Measurements from ENCODE around the gene NRCAM. TPM values are rescaled to one million over a fixed set of nuclear protein-coding genes. Genes with fewer than 3 reads are reported as not detected.

The NRCAM gene
- total and polyA plus RNA-seq, 2 of the 13 experiments (the other 11 are each of a cell fraction or from before 2014, with no cell fraction given) = 0.31 to 0.33 TPM

DNA sequence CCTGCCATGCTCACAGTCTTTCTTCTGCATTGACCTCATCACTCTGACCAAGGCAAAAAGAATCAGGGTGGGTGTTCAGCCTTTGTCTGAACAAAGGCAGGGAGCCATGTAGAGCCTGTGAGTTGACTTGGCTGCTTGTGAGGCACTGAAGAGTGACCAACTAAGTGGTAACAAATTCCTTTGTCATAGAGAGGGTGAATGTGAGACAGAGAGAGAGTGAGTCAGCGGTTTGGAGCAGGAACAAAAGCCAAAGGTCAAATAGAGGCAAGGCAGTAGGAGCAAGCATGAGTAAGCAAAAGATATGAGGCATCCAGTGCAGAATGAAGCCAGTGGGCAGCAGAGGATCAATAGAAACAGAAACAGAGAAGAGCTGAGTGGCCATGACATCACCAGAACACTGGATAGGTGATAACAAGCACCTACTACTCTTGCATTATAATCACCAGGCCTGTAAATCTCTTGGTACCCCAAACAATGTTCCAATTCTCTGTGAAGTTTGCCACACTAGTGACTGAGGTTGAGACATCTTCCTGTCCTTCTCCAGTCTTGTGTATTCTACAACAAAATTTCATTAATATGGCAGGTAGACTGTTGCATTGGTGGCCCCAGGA, 209.9 kb downstream of the NRCAM start (continued):
- TF ChIP-seq BCL6 (CRISPR knock-in tag; IDR thresholded peaks at IDR 0.05) (0 out of 2 replicates have a peak, but pooled peaks have one; percentile 19), JUNB (CRISPR knock-in tag; IDR thresholded peaks at IDR 0.05; ENCODE audit: borderline replicate concordance) (no peak; the same call in 1 of the 2 replicates), CHD4 (IDR thresholded peaks at IDR 0.05; ENCODE audit: borderline replicate concordance, low read length) (no peak), KDM3A (CRISPR knock-in tag; IDR thresholded peaks at IDR 0.05; ENCODE audit: low read depth) (peak; percentile 31; the same call in 1 of the 2 replicates), HDAC2 (CRISPR knock-in tag; IDR thresholded peaks at IDR 0.05) (0 out of 2 replicates have a peak, but pooled peaks have one; percentile 41), KAT8 (CRISPR knock-in tag; IDR thresholded peaks at IDR 0.05) (peak; percentile 43; the same call in 1 of the 2 replicates), ZNF460 (CRISPR knock-in tag; IDR thresholded peaks at IDR 0.05; ENCODE audit: borderline replicate concordance) (no peak), BRD4 (CRISPR knock-in tag; IDR thresholded peaks at IDR 0.05) (no peak), PPARG (CRISPR knock-in tag; conservative IDR thresholded peaks at IDR 0.05) (peak; percentile 71), EZH2 (conservative IDR thresholded peaks at IDR 0.05; ENCODE audit: low read depth, low read length) (no peak), RBAK (CRISPR knock-in tag; IDR thresholded peaks at IDR 0.05) (no peak), MBD4 (IDR thresholded peaks at IDR 0.05; ENCODE audit: borderline replicate concordance, low read length) (no peak), CBX1 (IDR thresholded peaks at IDR 0.05; ENCODE audit: low read depth) (no peak), TEAD2 (CRISPR knock-in tag; IDR thresholded peaks at IDR 0.05) (no peak), ISX (CRISPR knock-in tag; conservative IDR thresholded peaks at IDR 0.05) (no peak), HMG20B (CRISPR knock-in tag; conservative IDR thresholded peaks at IDR 0.05) (no peak), ZNF510 (CRISPR knock-in tag; IDR thresholded peaks at IDR 0.05; ENCODE audit: low read depth) (no peak), THYN1 (CRISPR knock-in tag; IDR thresholded peaks at IDR 0.05; ENCODE audit: borderline replicate concordance, low read depth) (no peak), ZMYM3 (CRISPR knock-in tag; IDR thresholded peaks at IDR 0.05) (no peak), SIX1 (CRISPR knock-in tag; IDR thresholded peaks at IDR 0.05; ENCODE audit: borderline replicate concordance) (peak; percentile 57; the same call in 1 of the 2 replicates), CENPX (CRISPR knock-in tag; IDR thresholded peaks at IDR 0.05) (no peak), ZNF883 (CRISPR knock-in tag; IDR thresholded peaks at IDR 0.05; ENCODE audit: not compliant biosample characterization) (no peak), NR2F2 (IDR thresholded peaks at IDR 0.05; ENCODE audit: borderline replicate concordance, low read depth) (peak; percentile 80)
- TF ChIP-seq, protein P1, sequence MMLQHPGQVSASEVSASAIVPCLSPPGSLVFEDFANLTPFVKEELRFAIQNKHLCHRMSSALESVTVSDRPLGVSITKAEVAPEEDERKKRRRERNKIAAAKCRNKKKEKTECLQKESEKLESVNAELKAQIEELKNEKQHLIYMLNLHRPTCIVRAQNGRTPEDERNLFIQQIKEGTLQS (CRISPR knock-in tag; IDR thresholded peaks at IDR 0.05) = peak; percentile 52; the same call in 1 of the 2 replicates
- TF ChIP-seq, protein P2, sequence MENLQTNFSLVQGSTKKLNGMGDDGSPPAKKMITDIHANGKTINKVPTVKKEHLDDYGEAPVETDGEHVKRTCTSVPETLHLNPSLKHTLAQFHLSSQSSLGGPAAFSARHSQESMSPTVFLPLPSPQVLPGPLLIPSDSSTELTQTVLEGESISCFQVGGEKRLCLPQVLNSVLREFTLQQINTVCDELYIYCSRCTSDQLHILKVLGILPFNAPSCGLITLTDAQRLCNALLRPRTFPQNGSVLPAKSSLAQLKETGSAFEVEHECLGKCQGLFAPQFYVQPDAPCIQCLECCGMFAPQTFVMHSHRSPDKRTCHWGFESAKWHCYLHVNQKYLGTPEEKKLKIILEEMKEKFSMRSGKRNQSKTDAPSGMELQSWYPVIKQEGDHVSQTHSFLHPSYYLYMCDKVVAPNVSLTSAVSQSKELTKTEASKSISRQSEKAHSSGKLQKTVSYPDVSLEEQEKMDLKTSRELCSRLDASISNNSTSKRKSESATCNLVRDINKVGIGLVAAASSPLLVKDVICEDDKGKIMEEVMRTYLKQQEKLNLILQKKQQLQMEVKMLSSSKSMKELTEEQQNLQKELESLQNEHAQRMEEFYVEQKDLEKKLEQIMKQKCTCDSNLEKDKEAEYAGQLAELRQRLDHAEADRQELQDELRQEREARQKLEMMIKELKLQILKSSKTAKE (CRISPR knock-in tag; IDR thresholded peaks at IDR 0.05; ENCODE audit: borderline replicate concordance) = no peak
- TF ChIP-seq, protein P3, sequence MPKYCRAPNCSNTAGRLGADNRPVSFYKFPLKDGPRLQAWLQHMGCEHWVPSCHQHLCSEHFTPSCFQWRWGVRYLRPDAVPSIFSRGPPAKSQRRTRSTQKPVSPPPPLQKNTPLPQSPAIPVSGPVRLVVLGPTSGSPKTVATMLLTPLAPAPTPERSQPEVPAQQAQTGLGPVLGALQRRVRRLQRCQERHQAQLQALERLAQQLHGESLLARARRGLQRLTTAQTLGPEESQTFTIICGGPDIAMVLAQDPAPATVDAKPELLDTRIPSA (CRISPR knock-in tag; IDR thresholded peaks at IDR 0.05; ENCODE audit: borderline replicate concordance) = no peak
- TF ChIP-seq, protein P4, sequence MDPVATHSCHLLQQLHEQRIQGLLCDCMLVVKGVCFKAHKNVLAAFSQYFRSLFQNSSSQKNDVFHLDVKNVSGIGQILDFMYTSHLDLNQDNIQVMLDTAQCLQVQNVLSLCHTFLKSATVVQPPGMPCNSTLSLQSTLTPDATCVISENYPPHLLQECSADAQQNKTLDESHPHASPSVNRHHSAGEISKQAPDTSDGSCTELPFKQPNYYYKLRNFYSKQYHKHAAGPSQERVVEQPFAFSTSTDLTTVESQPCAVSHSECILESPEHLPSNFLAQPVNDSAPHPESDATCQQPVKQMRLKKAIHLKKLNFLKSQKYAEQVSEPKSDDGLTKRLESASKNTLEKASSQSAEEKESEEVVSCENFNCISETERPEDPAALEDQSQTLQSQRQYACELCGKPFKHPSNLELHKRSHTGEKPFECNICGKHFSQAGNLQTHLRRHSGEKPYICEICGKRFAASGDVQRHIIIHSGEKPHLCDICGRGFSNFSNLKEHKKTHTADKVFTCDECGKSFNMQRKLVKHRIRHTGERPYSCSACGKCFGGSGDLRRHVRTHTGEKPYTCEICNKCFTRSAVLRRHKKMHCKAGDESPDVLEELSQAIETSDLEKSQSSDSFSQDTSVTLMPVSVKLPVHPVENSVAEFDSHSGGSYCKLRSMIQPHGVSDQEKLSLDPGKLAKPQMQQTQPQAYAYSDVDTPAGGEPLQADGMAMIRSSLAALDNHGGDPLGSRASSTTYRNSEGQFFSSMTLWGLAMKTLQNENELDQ (CRISPR knock-in tag; IDR thresholded peaks at IDR 0.05; ENCODE audit: borderline replicate concordance) = no peak

All from HepG2 (cell line).